ENCODE measurements around the gene EDEM3. TPM values are rescaled to one million over a fixed set of nuclear protein-coding genes. Genes with fewer than 3 reads are reported as not detected.
A peak's percentile ranks its signal among the peaks of the same experiment; 100 is the strongest.

EDEM3 gene
- total RNA-seq, 1 donor from 2014 or later, result 16.2 TPM

- CTCF ChIA-PET, result no interaction called here
- no peak for ATAC-seq (ENCODE audit: low read depth)
- intact Hi-C loops (cut with micrococcal nuclease), result no loop called here
- no peaks in the 10 kb centered on the region for H3K27me3 Mint-ChIP-seq
- no peak overlapping the region for H3K27ac Mint-ChIP-seq
- H3K4me3 Mint-ChIP-seq, result no peak overlapping the region
- POLR2A ChIA-PET, result no interaction called here
- peaks cover 12% of the 10 kb centered on the region for H3K4me1 Mint-ChIP-seq
- peaks cover 25% of the 10 kb centered on the region for H3K36me3 Mint-ChIP-seq (ENCODE audit: low read depth)
- H3K9me3 Mint-ChIP-seq, result no peaks in the 10 kb centered on the region
- DNase-seq, result no peak
- TF ChIP-seq CTCF (IDR thresholded peaks at IDR 0.05), result no peak
Measured at GRCh38 chr1:184740344-184740743, 14.3 kb downstream of the EDEM3 start.

- H3K4me3 Mint-ChIP-seq, result no peak overlapping the region
- peaks cover 27% of the 10 kb centered on the region for H3K36me3 Mint-ChIP-seq (ENCODE audit: low read depth)
Measured at GRCh38 chr1:184739796-184740195, 14.9 kb downstream of the EDEM3 start.

GRCh38 chr1:184739070-184739469 lies 15.6 kb downstream of the EDEM3 start:
- intact Hi-C loops (cut with micrococcal nuclease), result no loop called here
- Mint-ChIP-seq H3K4me1 (peaks cover 17% of the 10 kb centered on the region), H3K9me3 (no peaks in the 10 kb centered on the region), H3K27me3 (no peaks in the 10 kb centered on the region), H3K36me3 (ENCODE audit: low read depth) (peaks cover 28% of the 10 kb centered on the region), H3K4me3 (no peak overlapping the region), H3K27ac (no peak overlapping the region)
- ATAC-seq (ENCODE audit: low read depth) (no peak), DNase-seq (no peak)
- POLR2A ChIA-PET, result no interaction called here
- CTCF ChIA-PET, result no interaction called here
- TF ChIP-seq CTCF (IDR thresholded peaks at IDR 0.05), result no peak

More at GRCh38 chr1:184739796-184740195, 14.9 kb downstream of the EDEM3 start:
- ChIA-PET CTCF (no interaction called here), POLR2A (no interaction called here)
- Mint-ChIP-seq H3K27ac (no peak overlapping the region), H3K27me3 (no peaks in the 10 kb centered on the region), H3K9me3 (no peaks in the 10 kb centered on the region), H3K4me1 (peaks cover 16% of the 10 kb centered on the region)
- TF ChIP-seq CTCF (IDR thresholded peaks at IDR 0.05), result no peak
- DNase-seq (no peak), ATAC-seq (ENCODE audit: low read depth) (no peak)
- intact Hi-C loops (cut with micrococcal nuclease), result no loop called here

GRCh38 chr1:184734980-184735379 lies 19.7 kb downstream of the EDEM3 start:
- ChIA-PET CTCF (no interaction called here), POLR2A (interaction anchor here (1.2 kb wide), 1 partner anchor 18 kb away, joined by 4 read pairs; no protein-coding TSS in a partner anchor)
- H3K27ac Mint-ChIP-seq, result peak overlapping the region; percentile 11
- no peaks in the 10 kb centered on the region for H3K27me3 Mint-ChIP-seq
- no peaks in the 10 kb centered on the region for H3K9me3 Mint-ChIP-seq
- intact Hi-C loops (cut with micrococcal nuclease), result no loop called here
- no peak overlapping the region for H3K4me3 Mint-ChIP-seq
- peak; percentile 42 for ATAC-seq (ENCODE audit: low read depth)
- DNase-seq, result no peak
- H3K4me1 Mint-ChIP-seq, result peaks cover 13% of the 10 kb centered on the region
- TF ChIP-seq CTCF (IDR thresholded peaks at IDR 0.05), result no peak
- H3K36me3 Mint-ChIP-seq (ENCODE audit: low read depth), result peaks cover 47% of the 10 kb centered on the region

GRCh38 chr1:184724843-184725242 lies 29.8 kb downstream of the EDEM3 start:
- Mint-ChIP-seq H3K36me3 (ENCODE audit: low read depth) (peaks cover 59% of the 10 kb centered on the region), H3K4me3 (no peak overlapping the region), H3K4me1 (no peaks in the 10 kb centered on the region), H3K9me3 (no peaks in the 10 kb centered on the region), H3K27me3 (no peaks in the 10 kb centered on the region), H3K27ac (no peak overlapping the region)
- ATAC-seq (ENCODE audit: low read depth) (no peak), DNase-seq (no peak)
- intact Hi-C loops (cut with micrococcal nuclease), result no loop called here
- ChIA-PET CTCF (no interaction called here), POLR2A (no interaction called here)
- TF ChIP-seq CTCF (IDR thresholded peaks at IDR 0.05), result no peak

Data from activated B cell treated with CpG ODN at 0.5 μM for 24 hours (primary cell).